Liver (tissue), 3 donors: ENCODE results near the gene SLC25A1.

Experiments used
- CTCF ChIP-seq: fragments of 150-350 bp; IDR thresholded peaks from 2 replicates; pipeline ENCODE4 v1.5.1; 2017; ENCODE audit warnings: improper control_type of control experiment, low read depth, low read length; ENCODE audit not compliant: missing input control
- GABPA ChIP-seq, 2 donors: IDR thresholded peaks in 1 of 2; conservative IDR thresholded peaks in 1 of 2; 2 replicates each; pipeline ENCODE4 v1.6.1; 2016; ENCODE audit warnings: antibody characterized with exemption in 2 of 2, mild to moderate bottlenecking in 1 of 2, moderate library complexity in 1 of 2
- HNF4A ChIP-seq, 2 donors: conservative IDR thresholded peaks; 2 replicates each; pipeline ENCODE4 v1.6.1; 2016; ENCODE audit warnings: antibody characterized with exemption in 2 of 2, mild to moderate bottlenecking in 2 of 2
- REST ChIP-seq: IDR thresholded peaks from 2 replicates; pipeline ENCODE4 v1.6.1; 2016; ENCODE audit warnings: antibody characterized with exemption, mild to moderate bottlenecking
- SP1 ChIP-seq: IDR thresholded peaks from 2 replicates; pipeline ENCODE4 v1.6.1; 2018; ENCODE audit warnings: antibody characterized with exemption, mild to moderate bottlenecking
- TAF1 ChIP-seq: conservative IDR thresholded peaks from 2 replicates; pipeline ENCODE4 v1.6.1; 2016; ENCODE audit warnings: antibody characterized with exemption, mild to moderate bottlenecking
- YY1 ChIP-seq: IDR thresholded peaks from 2 replicates; pipeline ENCODE4 v1.6.1; 2016; ENCODE audit warnings: antibody characterized with exemption, mild to moderate bottlenecking
- TF ChIP-seq, protein P1 (sequence below): IDR thresholded peaks from 2 replicates; pipeline ENCODE4 v1.6.1; 2016; ENCODE audit warnings: antibody characterized with exemption
- donor health status: healthy.
- donor health status: healthy.

GRCh38 chr22:19201130-19201868 lies 22.8 kb upstream of the SLC25A1 start:
- TF ChIP-seq CTCF (no peak), TAF1 (no peak), GABPA (IDR thresholded peaks at IDR 0.05 in 1 of 2, conservative IDR thresholded peaks at IDR 0.05 in 1 of 2) (no peak), REST (no peak), SP1 (no peak), HNF4A (conservative IDR thresholded peaks at IDR 0.05) (no peak), YY1 (no peak)
- TF ChIP-seq, protein P1, sequence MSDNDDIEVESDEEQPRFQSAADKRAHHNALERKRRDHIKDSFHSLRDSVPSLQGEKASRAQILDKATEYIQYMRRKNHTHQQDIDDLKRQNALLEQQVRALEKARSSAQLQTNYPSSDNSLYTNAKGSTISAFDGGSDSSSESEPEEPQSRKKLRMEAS: no peak
